HG02943 (cell line): ENCODE results near the gene MRPL42.

Source experiments
- ATAC-seq: cut with Tn5 transposase; IDR thresholded peaks from one replicate; pipeline ENCODE4 v1.9.1; 2021; ENCODE audit warnings: mild to moderate bottlenecking, low read depth, moderate library complexity; ENCODE audit not compliant: unreplicated experiment

MRPL42 gene

DNA sequence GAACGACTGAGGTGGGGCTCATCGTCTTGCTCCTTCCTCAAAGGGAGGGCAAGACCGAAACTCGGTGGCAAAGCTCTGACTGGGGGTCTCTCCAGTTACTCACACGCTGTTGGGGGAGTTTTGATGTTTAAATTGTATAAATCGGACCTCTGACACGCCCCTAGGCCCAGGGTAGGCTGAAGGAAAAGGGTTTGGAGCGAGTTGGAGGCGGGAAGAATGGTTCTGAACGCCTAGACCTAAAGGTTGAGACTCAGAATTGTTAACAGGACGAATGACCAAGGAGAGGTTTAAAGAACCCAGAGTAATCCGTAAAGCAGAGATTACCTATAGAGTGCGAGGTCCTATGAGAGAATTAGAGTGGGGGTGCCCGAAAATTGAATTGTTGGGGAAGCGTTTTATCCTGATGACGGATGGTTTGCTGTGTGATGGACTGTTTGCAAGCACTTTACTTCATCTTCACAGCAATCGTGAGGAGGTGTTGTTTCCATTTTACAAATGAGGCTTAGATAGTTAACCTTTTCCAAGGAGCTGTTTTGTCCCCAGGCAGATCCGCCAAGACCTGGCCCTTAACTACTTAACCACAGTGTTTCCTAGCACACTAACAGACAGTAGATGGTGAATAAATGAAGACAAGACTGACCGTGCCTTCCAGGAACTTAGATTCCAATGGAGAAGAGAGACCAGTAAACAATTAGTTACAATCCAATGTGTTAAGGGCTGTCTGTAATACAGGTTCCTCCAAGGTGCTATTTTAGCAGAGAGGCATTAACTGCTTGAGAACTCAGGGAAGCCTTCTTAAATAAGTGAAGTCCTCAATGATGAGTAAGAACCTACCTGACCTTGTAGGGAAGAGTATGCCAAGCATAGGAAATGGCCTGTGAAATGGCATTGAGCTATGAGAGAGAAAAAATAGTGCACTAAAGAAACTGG lies 24.6 kb upstream of the MRPL42 start:
- peak; percentile 1 for ATAC-seq

GRCh38 chr12:93443576-93443975 lies 23.7 kb upstream of the MRPL42 start:
- ATAC-seq: no peak

GRCh38 chr12:93447555-93448290 lies 19.6 kb upstream of the MRPL42 start:
- ATAC-seq: no peak

- no peak for ATAC-seq
Measured at GRCh38 chr12:93448796-93449195, 18.5 kb upstream of the MRPL42 start.

GRCh38 chr12:93449277-93449676 lies 18.0 kb upstream of the MRPL42 start:
- ATAC-seq: no peak

- no peak for ATAC-seq
Measured at GRCh38 chr12:93451423-93452158, 15.7 kb upstream of the MRPL42 start.

DNA sequence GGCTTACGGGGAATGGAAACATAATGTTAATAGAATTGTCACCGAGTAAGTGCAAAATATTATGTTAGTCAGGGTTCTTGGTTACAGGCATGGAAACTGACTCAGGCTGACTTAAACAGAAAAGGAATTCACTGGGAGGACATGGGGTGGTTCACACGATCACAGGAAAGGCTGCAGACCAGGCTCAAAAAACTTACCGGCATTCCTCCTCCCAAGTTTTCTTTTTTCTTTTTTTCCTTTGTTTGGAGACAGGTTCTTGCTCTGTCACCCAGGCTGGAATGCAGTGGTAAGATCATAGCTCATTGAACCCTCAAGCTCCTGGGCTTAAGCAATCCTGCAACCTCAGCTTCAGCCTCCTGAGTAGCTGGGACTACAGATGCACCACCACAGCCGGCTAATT lies 13.7 kb upstream of the MRPL42 start:
- no peak for ATAC-seq

DNA sequence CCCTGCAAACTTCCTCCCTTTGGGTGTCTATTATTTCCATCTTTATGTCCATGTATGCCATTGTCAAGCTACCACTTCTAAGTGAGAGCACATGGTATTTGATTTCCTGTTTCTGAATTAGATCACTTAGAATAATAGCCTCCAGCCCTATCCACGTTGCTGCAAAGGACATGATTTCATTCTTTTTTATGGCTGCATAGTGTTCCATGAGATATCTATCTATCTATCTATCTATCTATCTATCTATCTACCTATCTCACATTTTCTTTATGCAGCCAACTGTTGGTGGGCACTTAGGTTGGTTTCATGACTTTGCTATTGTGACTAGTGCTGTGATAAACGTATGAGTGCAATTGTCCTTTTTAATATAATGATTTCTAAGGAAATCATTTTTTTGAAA lies 11.2 kb upstream of the MRPL42 start:
- ATAC-seq: no peak

DNA sequence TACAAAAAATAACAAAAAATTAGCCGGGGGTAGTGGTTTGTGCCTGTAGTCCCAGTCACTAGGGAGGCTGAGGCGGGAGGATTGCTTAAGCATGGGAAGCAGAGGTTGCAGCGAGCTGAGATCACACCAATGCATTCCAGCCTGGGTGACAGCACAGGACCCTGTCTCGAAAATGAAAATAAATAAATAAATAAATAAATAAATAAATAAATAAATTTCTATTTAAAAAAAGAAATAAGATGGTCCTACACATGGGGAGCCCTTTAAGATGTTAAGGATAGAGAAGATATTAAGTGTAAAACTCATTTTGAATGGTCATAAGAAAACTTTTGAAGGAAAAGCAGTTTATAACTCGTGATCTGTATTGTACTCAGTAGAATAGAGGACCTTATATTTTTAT lies 8.2 kb upstream of the MRPL42 start:
- ATAC-seq: no peak

DNA sequence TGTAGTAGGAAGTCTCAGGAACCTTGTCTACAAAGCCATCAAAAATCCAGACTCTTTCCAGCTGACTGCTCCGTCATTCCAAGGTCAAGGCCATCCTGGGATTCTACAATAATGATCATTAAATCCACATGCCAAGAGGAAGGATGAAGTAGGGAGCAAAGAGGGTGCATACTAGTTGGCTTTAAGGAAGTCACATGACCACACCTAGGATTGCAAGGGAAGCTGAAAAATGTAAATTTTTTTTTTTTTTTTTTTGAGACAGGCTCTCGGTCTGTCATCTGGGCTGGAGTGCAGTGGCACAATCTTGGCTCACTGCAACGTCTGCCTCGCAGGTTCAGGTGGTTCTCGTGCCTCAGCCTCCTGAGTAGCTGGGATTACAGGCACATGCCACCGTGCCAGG lies 7.3 kb upstream of the MRPL42 start:
- no peak for ATAC-seq

- ATAC-seq: no peak
Measured at GRCh38 chr12:93460902-93461301, 6.4 kb upstream of the MRPL42 start.

GRCh38 chr12:93461503-93461902 lies 5.8 kb upstream of the MRPL42 start:
- no peak for ATAC-seq

GRCh38 chr12:93465841-93466240 lies 1.5 kb upstream of the MRPL42 start:
- ATAC-seq: no peak

GRCh38 chr12:93466625-93467350 lies 526 bp upstream of the MRPL42 start:
- ATAC-seq: no peak

DNA sequence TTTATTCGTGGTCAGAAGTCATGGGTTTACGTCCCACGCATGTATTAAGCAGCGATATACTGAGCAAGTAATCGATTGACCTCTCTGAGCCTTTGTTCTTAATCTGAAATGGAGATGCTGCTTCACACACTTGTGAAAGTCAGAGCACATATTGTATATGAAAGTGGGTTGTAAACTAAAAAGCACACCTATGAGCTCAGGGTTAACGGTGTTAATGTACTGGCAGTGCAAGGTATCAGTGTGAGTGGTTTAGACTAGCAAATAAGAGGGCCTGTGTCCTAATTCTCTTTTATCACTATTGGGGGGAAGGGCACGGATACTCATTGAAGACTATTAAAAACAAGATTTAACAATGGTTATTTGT lies 676 bp downstream of the MRPL42 start:
- peak; percentile 14 for ATAC-seq

GRCh38 chr12:93469386-93469785 lies 2.1 kb downstream of the MRPL42 start:
- ATAC-seq: no peak

- no peak for ATAC-seq
Measured at GRCh38 chr12:93476555-93476954, 9.2 kb downstream of the MRPL42 start.

DNA sequence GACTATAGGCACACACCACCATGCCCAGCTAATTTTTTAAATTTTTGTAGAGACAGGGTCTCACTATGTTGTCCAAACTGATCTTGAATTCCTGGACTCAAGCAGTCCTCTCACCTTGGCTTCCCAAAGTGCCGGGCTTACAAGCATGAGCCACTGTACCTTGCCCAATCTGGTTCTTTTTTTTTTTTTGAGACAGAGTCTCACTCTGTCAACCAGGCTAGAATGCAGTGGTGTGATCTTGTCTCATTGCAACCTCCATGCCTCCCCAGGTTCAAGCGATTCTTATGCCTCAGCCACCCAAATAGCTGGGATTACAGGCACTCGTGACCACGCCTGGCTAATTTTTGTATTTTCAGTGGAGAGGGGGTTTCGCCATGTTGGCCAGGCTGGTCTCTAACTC lies 15.4 kb downstream of the MRPL42 start:
- no peak for ATAC-seq

GRCh38 chr12:93483151-93483807 lies 16.0 kb downstream of the MRPL42 start:
- no peak for ATAC-seq
